ENCODE results near the gene STMN3. TPM values are rescaled to one million over a fixed set of nuclear protein-coding genes. Genes with fewer than 3 reads are reported as not detected.

STMN3 gene
- total and polyA plus RNA-seq, 3 donors from 2014 or later = 8.4 to 16.5 (median 15.1) TPM

- Histone ChIP-seq H3K27me3 (no peaks in the 10 kb centered on the region), H3K36me3 (ENCODE audit: low read depth, missing control alignments) (no peaks in the 10 kb centered on the region), H3K4me3 (peak overlapping the region; percentile 87 to 94), H3K27ac (peak overlapping the region; percentile 96 to 98), H3K9me3 (no peaks in the 10 kb centered on the region), H3K4me1 (peaks cover 20% of the 10 kb centered on the region)
- DNase-seq = no peak
- no peak for TF ChIP-seq POLR2A (IDR thresholded peaks at IDR 0.05)
- TF ChIP-seq, protein P1, sequence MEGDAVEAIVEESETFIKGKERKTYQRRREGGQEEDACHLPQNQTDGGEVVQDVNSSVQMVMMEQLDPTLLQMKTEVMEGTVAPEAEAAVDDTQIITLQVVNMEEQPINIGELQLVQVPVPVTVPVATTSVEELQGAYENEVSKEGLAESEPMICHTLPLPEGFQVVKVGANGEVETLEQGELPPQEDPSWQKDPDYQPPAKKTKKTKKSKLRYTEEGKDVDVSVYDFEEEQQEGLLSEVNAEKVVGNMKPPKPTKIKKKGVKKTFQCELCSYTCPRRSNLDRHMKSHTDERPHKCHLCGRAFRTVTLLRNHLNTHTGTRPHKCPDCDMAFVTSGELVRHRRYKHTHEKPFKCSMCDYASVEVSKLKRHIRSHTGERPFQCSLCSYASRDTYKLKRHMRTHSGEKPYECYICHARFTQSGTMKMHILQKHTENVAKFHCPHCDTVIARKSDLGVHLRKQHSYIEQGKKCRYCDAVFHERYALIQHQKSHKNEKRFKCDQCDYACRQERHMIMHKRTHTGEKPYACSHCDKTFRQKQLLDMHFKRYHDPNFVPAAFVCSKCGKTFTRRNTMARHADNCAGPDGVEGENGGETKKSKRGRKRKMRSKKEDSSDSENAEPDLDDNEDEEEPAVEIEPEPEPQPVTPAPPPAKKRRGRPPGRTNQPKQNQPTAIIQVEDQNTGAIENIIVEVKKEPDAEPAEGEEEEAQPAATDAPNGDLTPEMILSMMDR (IDR thresholded peaks at IDR 0.05) = no peak
- 12 to 25% methylated on average over 14 to 36 of the region's 36 CpGs for WGBS, 2 donors
- intact Hi-C loops (cut with DNase I; ENCODE audit: low total_unique reads) = no loop called here
Observed at GRCh38 chr20:63625771-63626423, 27.3 kb downstream of the STMN3 start.

GRCh38 chr20:63624486-63624885, 28.7 kb downstream of the STMN3 start:
- TF ChIP-seq, protein P1 (IDR thresholded peaks at IDR 0.05) = no peak
- TF ChIP-seq POLR2A (IDR thresholded peaks at IDR 0.05) = no peak
- 84 to 89% methylated on average over 15 of the region's 15 CpGs for WGBS, 2 donors
- DNase-seq = no peak
- H3K27me3 ChIP-seq = no peaks in the 10 kb centered on the region
- H3K36me3 ChIP-seq (ENCODE audit: low read depth, missing control alignments) = no peaks in the 10 kb centered on the region
- no peak overlapping the region for H3K4me3 ChIP-seq
- H3K9me3 ChIP-seq = no peaks in the 10 kb centered on the region
- H3K27ac ChIP-seq = no peak overlapping the region
- intact Hi-C loops (cut with DNase I; ENCODE audit: low total_unique reads) = no loop called here
- peaks cover 20% of the 10 kb centered on the region for H3K4me1 ChIP-seq

DNA sequence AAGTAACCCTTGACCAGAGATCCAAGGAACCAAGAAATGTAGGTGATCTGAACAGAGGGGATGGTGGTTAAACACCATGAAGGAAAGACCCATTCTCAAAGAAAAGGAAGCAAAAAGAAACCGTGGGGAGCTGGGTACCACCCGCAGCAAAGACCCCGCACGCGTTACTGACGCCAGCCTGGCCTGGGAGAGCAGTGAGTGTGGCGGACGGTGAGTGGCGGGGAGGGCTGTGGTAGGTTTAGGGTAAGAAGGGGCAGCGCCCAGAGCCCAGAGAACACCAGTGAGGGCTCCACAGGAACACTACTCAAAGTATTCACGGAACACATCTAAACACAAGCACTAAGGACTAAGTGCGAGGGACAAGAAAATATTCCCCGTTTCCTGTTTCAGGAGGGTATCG, 30.5 kb downstream of the STMN3 start:
- 94 to 95% methylated on average over 14 of the region's 14 CpGs for WGBS, 2 donors
- intact Hi-C loops (cut with DNase I; ENCODE audit: low total_unique reads) = no loop called here
- Histone ChIP-seq H3K27me3 (no peaks in the 10 kb centered on the region), H3K4me3 (no peak overlapping the region), H3K9me3 (no peaks in the 10 kb centered on the region), H3K4me1 (peaks cover 6% of the 10 kb centered on the region), H3K27ac (peak overlapping the region in 1 of 2 donors; percentile 64), H3K36me3 (ENCODE audit: low read depth, missing control alignments) (no peaks in the 10 kb centered on the region)
- TF ChIP-seq POLR2A (IDR thresholded peaks at IDR 0.05) = no peak
- TF ChIP-seq, protein P1 (IDR thresholded peaks at IDR 0.05) = no peak
- no peak for DNase-seq

DNA sequence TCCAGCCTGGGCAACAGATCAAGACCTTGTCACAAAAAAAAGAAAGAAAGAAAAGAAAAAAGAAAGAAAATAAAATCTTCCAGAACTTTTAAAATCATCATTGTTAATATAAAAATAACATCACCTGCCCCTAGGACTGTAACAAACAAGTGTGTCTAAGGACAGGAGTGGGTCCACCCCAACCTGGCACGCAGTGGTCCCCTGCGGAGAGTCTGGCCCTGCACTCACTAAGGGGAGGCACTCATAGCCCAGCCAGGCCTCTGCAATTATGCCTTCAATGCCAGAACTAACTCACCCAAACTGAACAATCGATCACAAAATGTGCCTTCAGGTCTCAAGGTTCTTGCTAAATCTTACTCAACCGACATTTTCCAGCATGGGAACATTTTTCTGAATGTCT, 31.1 kb downstream of the STMN3 start:
- H3K27ac ChIP-seq = peak overlapping the region in 1 of 2 donors; percentile 64
- no peaks in the 10 kb centered on the region for H3K9me3 ChIP-seq
- no peaks in the 10 kb centered on the region for H3K27me3 ChIP-seq
- H3K36me3 ChIP-seq (ENCODE audit: low read depth, missing control alignments) = no peaks in the 10 kb centered on the region
- intact Hi-C loops (cut with DNase I; ENCODE audit: low total_unique reads) = no loop called here
- DNase-seq = no peak
- H3K4me3 ChIP-seq = no peak overlapping the region
- WGBS, 2 donors = 72 to 73% methylated on average over 4 of the region's 4 CpGs
- H3K4me1 ChIP-seq = peaks cover 5% of the 10 kb centered on the region
- no peak for TF ChIP-seq POLR2A (IDR thresholded peaks at IDR 0.05)
- TF ChIP-seq, protein P1 (IDR thresholded peaks at IDR 0.05) = no peak

DNA sequence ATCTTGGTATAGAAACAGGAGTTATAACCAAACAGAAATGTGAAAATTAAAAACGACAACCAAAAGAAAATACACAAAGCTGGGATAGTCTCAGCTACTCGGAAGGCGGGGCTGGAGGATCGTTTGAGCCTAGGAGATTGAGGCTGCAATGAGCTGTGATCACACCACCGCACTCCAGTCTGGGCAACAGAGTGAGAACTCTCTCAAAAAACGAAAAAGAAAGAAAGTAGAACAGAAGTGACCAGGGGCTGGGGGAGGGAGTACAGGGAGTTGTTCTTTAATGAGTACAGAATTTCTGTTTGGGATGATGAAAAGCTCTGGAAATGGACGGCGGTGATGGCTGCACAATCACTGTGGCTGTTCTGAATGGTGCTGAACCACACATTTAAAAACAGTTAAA, 32.2 kb downstream of the STMN3 start:
- 80 to 87% methylated on average over 8 of the region's 8 CpGs for WGBS, 2 donors
- Histone ChIP-seq H3K4me3 (no peak overlapping the region), H3K27ac (no peak overlapping the region), H3K4me1 (peaks cover 5% of the 10 kb centered on the region), H3K27me3 (no peaks in the 10 kb centered on the region), H3K36me3 (ENCODE audit: low read depth, missing control alignments) (no peaks in the 10 kb centered on the region), H3K9me3 (no peaks in the 10 kb centered on the region)
- no peak for DNase-seq
- intact Hi-C loops (cut with DNase I; ENCODE audit: low total_unique reads) = no loop called here
- no peak for TF ChIP-seq POLR2A (IDR thresholded peaks at IDR 0.05)
- TF ChIP-seq, protein P1 (IDR thresholded peaks at IDR 0.05) = no peak

All from testis (tissue), 3 donors.